Activated CD4-positive, CD25-positive, alpha-beta regulatory T cell treated with anti-CD3 and anti-CD28 coated beads, Interleukin-2, amount 50 U/mL, for 24 hours (primary cell): ENCODE measurements around the gene ERI2.
A peak's percentile ranks its signal among the peaks of the same experiment; 100 is the strongest.
"Not testable (repeated sequence)": the region's sequence is repeated elsewhere in the genome, so short reads cannot be mapped to it uniquely, and the experiment has no call there.

Experiments
- ATAC-seq, 2 donors: fragments of 150-1000 bp; cut with Tn5 transposase; one replicate each; pipeline ENCODE4 v1.10.0; 2021; ENCODE audit warnings: mild to moderate bottlenecking in 1 of 2, moderate library complexity in 1 of 2

The ERI2 gene

GRCh38 chr16:20812510-20812909, 6.2 kb upstream of the ERI2 start:
- no peak for ATAC-seq

- ATAC-seq, result no peak
These were observed 5.7 kb upstream of the ERI2 start for GRCh38 chr16:20811889-20812439.

- no peak for ATAC-seq
These were observed 1.6 kb upstream of the ERI2 start for GRCh38 chr16:20807862-20808261.

- ATAC-seq, result not testable (repeated sequence)
These were observed 546 bp downstream of the ERI2 start for GRCh38 chr16:20805684-20806167.

GRCh38 chr16:20803561-20804214, 2.6 kb downstream of the ERI2 start:
- ATAC-seq, result no peak

GRCh38 chr16:20803192-20803560, 3.1 kb downstream of the ERI2 start:
- no peak for ATAC-seq

GRCh38 chr16:20801278-20801677, 5.0 kb downstream of the ERI2 start:
- no peak for ATAC-seq

GRCh38 chr16:20799599-20799998, 6.7 kb downstream of the ERI2 start:
- ATAC-seq, result no peak

DNA sequence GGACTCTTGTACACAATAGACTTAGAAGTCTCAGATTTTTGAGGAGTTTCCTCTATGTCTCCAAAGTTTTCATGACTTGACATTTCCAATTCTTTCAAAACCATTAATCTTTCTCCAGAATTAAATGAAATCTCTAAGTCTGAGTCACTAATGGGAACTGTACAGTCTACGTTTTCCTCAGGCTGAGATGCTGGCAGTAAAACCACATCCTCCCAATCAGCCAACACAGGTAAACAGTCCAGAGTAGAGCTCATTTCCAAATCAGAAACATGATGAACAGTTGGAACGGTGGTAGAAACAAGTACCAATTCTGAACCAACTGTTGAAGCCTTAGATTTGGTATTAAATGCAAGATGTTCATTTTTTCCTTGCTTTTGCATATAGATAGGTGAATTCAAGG, 7.9 kb downstream of the ERI2 start:
- no peak for ATAC-seq

- no peak for ATAC-seq
These were observed 14.2 kb downstream of the ERI2 start for GRCh38 chr16:20791923-20792612.

DNA sequence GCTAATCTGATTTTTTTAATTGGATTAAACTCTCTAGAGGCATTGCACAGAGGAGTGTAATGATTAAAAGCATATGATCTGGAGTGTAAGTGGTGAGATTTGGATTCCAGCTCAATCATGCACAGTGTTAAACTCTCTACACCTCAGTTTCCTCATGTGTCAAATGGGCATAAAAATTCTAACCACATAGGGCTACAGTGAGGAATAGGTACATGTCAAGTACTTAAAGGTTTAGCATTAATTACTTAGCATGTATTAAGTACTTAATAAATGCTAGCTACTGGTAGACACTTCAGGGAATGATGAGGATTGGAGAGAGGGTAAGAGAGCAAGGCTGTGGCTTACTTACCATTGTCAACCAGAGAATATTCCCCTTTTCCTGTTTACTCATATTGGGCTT, 17.1 kb downstream of the ERI2 start:
- ATAC-seq, result no peak

- no peak for ATAC-seq
These were observed 22.1 kb downstream of the ERI2 start for GRCh38 chr16:20784204-20784603.

GRCh38 chr16:20782470-20782869, 23.8 kb downstream of the ERI2 start:
- no peak for ATAC-seq

DNA sequence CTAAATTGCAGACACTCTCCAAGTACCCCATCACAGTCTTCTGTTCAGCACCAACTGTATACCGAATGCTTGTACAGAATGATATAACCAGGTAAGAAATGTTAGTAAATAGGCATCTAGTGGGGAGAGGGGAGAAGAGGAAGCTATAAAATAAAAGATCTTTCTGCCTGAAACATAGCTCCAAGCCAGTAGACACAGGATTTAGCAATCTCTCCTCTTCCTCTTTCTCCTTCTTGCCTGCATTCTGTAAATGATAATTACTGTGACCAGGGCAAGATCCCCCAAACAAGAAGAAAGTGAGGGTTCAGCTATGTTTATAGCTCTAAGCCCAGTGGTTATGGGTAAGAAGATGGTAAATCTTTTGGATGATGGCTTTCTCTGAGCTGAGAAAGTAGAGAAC, 24.6 kb downstream of the ERI2 start:
- no peak for ATAC-seq

- peak; percentile 41 to 71 for ATAC-seq
These were observed 31.4 kb downstream of the ERI2 start for GRCh38 chr16:20774703-20775362.

- no peak for ATAC-seq
These were observed 32.6 kb downstream of the ERI2 start for GRCh38 chr16:20773679-20774078.

DNA sequence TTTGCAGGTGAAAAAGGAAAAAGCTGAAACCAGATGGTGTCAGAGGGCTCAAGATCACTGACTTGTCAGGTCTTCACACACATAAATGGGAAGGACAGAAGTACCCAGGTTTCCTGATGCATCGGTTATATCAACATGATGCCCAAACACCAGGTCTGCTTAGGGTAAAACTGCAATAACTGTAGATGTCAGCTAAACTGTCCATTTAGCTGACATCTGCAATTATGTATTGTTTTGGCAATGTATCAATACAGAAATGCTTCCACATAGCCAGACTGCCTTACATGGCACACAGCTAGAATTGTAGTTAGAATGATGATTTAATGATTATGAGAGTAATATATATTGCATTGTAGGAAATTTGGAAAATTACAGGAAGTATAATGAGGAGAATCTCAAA, 37.5 kb downstream of the ERI2 start:
- no peak for ATAC-seq

GRCh38 chr16:20768121-20768520, 38.2 kb downstream of the ERI2 start:
- ATAC-seq, result no peak

GRCh38 chr16:20767577-20767976, 38.7 kb downstream of the ERI2 start:
- no peak for ATAC-seq

GRCh38 chr16:20766294-20766693, 40.0 kb downstream of the ERI2 start:
- no peak for ATAC-seq

GRCh38 chr16:20765732-20766131, 40.5 kb downstream of the ERI2 start:
- no peak for ATAC-seq

GRCh38 chr16:20764448-20764847, 41.8 kb downstream of the ERI2 start:
- ATAC-seq, result not testable (repeated sequence)

DNA sequence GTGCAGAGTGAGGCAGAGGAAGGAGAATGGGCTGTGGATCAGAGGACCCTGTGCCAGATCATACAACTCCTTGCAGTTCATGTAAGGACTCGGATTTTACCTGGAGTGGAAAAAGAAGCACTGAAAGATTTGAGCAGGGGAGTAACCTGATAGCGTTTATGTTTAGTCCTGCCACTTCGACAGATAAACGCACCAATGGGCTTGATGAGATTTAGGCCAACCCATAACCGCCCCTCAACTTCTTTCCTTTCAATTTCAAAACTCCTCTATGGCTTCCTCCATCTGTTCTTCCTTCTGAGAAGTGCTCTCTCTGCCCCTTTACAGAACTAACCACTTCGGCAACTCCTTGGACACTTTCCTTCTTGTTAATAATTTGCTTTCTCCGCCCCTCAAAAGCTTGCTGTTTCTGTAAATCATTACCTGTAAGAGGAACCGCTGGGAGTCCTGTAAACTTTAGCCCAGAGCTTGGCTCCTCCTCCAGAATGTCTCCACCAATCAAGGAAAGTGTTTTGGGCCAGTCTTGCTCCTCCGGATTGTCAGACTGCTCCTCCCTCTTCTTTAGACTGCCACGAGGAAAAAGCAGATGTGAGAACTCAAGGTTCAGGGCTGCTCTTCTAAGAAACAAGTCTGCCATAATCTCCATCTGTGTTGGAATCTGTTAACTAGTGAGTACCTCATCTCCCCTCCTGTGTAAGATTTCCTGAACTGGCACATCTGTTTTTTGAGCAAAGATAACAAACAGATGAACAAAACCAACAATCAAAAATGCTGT, 42.6 kb downstream of the ERI2 start, which contains the start of gene ACSM3:
ACSM3 (plus strand) TSS at position 554 of the 772 bp plus-strand sequence. CDS start 6,021 bp downstream, outside the sequence.
- ATAC-seq, result peak; percentile 98 to 99
